SKM-1 (cell line): ENCODE data around the gene DLGAP1.

ENCODE experiments used
- DNase-seq: peaks from one replicate; lab custom pipeline; 2025; ENCODE audit not compliant: unreplicated experiment; lab: John Stamatoyannopoulos, UW

Gene DLGAP1

GRCh38 chr18:3578621-3579020, 876.5 kb downstream of the DLGAP1 start:
- DNase-seq: no peak

- no peak for DNase-seq
Observed at GRCh38 chr18:3577281-3577855, 877.7 kb downstream of the DLGAP1 start.

GRCh38 chr18:3572761-3573160, 882.3 kb downstream of the DLGAP1 start:
- no peak for DNase-seq

DNA sequence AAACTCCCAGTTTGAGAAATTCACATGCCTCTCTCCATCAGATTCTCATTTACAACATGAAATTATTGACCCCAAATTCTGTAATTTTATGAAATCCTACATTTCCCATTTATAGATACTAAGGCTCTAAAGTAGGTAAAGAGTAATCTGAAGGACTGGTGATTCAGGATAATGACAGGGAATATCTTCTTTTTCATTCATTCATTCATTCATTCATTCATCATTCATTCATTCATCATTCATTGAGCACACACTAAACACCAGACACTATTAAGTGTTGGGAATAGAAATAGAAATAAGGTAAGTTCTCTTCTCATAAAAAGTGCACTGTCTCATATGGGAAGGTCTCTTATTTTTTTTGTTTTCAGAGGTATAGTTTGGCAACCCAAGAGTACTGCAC, 888.3 kb downstream of the DLGAP1 start:
- no peak for DNase-seq

DNA sequence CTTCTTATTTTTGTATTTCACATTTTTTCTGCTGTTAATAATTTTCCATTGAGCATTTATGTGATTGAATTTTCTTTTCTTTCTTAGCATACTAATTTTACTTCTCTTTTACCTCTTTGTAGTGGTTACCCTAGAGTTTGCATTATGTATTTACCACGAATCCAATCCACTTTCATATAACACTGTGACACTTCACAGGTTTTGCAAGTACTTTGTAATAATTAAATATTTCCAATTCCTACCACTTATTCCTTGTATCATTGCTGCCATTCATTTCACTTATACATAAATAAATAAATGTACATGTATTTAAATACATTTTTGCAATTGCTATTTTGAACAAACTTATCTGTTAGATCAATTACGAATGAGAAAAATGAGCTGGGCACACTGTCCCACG, 894.4 kb downstream of the DLGAP1 start:
- no peak for DNase-seq

DNA sequence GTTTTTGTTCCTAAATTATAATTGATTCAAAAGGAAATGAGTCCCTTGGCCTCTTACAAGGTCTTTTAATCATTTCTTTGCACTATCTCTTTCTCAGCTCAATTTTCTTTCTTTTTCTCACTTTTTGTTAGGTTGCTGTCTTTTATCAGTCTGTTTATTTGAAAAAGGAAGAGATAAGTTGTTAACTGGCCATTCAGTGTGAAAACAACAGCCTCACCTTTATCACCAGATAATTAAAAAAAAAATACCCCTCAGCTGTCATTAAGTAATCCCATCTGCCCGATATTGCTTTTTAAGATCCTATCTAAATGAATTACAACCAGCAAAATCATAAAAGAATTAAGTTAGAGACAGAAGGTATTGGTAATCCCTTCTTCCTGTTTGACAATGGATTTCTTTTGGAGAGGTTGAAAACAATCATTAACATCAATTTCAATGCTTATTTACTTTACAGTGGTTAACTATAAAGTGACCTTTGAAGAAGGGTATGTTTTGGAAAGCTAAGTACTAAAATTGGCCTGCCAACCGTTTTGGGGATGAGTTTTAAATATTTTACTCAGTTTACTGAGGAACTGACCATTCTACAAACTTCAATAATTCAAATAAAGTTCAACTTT, 900.2 kb downstream of the DLGAP1 start:
- DNase-seq: no peak

DNA sequence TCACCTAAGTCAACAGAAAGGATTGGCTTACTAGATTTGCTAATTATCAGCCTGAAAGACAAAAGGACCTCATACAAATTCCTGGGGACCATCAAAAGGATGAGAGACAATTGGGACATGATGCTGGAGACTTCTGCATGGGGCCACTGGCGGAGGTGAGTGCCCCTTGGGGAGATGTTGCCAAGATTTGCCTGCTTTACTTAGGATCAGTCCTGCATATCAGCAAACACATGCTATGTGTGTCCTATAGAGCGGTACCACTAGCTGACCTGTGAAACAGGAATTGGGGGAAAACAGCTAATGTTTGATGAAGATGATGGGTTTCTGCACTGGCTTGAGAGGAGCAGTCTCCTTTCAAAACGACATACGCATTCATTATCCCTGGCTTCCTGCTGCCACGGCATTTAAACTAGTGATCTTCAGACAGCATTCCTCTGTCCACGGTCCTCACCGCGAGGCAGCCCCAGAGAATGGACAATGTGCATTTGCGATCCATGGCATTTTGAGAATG, 901.0 kb downstream of the DLGAP1 start:
- DNase-seq: no peak

DNA sequence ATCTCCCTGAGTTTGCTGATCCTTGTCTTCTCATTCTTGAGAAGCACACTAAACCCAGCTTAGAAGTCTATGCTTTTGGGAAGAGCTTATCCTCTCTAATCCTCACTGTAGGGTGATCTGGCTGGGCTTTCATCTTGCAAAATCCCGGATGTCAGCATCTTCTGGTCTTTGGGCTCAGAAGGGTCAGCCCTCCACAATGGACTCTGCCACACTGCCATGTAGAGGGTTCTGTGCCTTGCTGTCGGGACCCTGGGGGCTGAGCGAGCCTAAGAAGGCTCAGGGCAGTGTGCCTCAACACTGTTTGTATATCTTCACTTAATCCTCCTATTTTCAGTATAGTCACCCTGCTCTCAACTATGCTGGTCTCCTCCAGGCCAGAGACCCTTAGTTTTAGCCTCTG, 902.8 kb downstream of the DLGAP1 start:
- DNase-seq: no peak

GRCh38 chr18:3547891-3548615, 907.1 kb downstream of the DLGAP1 start:
- DNase-seq: no peak

GRCh38 chr18:3546106-3546505, 909.0 kb downstream of the DLGAP1 start:
- DNase-seq: no peak

GRCh38 chr18:3544537-3544936, 910.6 kb downstream of the DLGAP1 start:
- DNase-seq: no peak

GRCh38 chr18:3541549-3542386, 913.3 kb downstream of the DLGAP1 start:
- no peak for DNase-seq

DNA sequence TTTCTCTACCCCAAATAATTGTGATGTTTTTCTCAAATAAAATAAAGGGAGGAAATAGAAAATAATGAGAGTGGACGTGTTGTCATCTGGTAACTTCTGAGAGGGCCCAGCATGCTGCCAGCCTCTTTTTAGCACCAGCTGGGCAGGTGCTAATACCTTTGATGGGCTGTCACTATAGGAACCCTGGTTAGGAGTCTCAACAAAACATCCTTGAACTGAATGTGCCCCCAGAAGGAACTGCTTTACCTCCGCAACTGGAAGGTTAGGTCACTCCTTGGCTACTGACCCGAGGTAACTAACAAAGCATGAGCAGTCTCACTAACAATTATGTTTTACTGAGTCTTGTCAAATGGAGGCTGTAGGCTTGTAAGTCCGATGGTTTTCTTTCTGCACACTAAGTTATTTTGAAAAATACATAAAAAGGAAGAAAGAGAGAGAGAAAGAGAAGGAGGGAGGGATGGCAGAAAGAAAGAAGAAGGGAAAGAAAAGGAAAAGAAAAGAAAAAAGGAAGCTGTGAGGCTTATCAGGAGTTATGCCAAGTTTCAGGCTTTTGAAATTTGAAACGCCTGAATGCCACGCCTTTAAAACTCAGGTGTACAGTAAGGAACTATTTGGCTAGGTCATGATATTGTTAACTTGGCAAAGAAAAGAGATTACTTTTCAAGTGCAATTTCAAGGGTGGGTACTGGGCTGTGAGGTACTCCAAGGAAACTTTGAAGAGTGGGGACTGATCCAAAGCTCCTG, 914.1 kb downstream of the DLGAP1 start:
- no peak for DNase-seq

DNA sequence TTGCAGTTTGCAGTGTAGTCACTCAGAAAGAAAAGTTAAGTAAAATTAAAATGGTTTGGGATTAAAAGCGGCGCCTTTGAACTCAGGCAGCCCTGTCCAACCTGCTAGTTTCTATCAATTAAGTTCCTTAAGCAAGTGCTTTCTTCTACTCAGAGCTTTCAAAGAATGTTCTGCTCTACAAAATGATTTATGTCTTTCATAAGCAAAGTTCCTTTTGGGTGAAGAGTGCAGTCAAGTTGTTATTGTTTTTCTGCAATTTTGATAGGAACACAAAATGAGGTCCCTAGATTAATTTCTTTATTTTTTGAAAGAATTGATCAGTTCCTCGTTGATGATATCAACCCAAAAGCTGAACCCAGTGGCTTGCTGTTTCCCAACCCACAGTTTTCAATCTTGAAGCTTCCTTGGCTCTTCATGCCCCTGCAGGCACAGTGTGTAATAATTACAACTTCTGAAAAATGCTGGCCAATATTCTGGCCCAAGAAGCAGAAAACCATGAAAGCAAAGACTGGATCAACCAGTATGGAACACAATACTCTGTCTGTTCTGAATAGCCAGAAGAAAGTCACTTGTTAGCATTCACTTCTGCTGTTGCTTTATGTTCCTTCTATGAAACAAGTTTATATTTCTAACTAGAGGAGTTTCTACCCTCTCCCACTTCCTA, 916.0 kb downstream of the DLGAP1 start:
- no peak for DNase-seq

DNA sequence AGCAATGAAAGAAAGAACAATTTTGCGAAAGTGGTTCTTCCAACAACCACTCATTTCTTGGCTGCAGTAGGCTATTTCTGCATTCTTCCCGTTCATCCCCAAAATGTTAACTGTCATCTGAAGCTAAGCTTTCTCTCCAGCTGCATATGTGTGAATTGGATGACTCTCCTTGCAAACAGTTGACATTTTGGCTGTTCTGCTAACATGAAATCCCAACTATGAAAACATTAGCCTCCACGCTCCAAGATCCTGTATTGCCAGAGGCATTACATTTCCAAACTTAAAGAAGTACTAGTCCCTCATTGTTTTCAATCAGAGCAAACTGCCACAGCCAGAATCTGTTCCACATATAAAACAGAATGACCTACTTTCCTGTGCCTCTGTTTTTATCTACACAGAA, 916.7 kb downstream of the DLGAP1 start:
- no peak for DNase-seq

DNA sequence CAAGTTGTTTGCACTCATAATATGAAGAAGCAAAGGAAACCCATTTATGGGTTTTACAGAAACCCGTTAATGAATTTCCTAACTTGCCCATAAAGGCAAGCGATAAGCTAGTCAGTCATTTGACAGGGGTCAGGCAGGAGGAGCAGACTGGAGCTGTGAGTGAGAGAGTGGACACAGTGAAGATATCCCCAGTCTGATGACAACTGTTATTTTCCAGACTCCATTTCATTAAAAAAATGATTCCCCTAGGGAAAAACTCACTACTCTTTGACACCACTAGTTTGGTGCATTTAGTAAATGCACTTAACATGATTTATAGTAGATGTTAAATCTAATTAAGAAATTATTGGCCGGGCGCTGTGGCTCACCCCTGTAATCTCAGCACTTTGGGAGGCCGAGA, 924.3 kb downstream of the DLGAP1 start:
- no peak for DNase-seq

- no peak for DNase-seq
Observed at GRCh38 chr18:3529601-3530000, 925.5 kb downstream of the DLGAP1 start.

- DNase-seq: no peak
Observed at GRCh38 chr18:3529077-3529476, 926.0 kb downstream of the DLGAP1 start.

DNA sequence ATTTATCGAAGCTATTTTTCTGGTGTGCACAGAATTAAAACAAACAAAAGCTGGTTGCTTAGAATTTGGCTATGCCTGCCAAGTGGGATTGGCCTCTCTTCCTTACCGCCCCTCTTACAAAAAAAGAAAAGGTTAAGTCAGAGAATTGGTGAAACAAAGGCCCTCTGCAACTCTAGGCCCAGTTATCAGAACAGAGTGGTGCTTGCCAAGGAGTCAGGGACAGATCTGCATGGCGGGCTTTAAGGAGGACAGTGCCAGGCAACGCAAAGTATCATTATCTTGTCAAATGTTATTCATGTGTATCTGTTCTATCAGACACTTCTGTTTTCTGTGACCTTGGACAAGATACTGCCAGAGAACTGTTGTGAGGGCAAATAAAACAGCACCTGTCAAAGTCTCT, 926.9 kb downstream of the DLGAP1 start:
- DNase-seq: no peak
